ENCODE data around the gene RNF130. TPM values are rescaled to one million over a fixed set of nuclear protein-coding genes. Genes with fewer than 3 reads are reported as not detected.

RNF130 gene
- total and polyA plus RNA-seq, 2 donors from 2014 or later: 73.9 to 88.1 TPM

- intact Hi-C loops (cut with DNase I): no loop called here
These were observed 9.1 kb upstream of the RNF130 start for GRCh38 chr5:180080486-180081280.

GRCh38 chr5:180079702-180080466 is 8.3 kb upstream of the RNF130 start:
- Histone ChIP-seq H3K9me3 (ENCODE audit: control insufficient read depth in 2 of 3, insufficient read depth in 1 of 3, low read length in 3 of 3) (no peaks in the 10 kb centered on the region), H3K4me1 (ENCODE audit: control insufficient read depth in 2 of 3, insufficient read depth in 2 of 3, low read depth in 1 of 3, low read length in 3 of 3) (no peaks in the 10 kb centered on the region), H3K27ac (ENCODE audit: low read depth in 2 of 2, low read length in 2 of 2) (no peak overlapping the region), H3K9ac (ENCODE audit: low read length in 3 of 3) (no peak overlapping the region), H3K27me3 (ENCODE audit: control insufficient read depth, insufficient read depth, low read length) (no peaks in the 10 kb centered on the region), H3K4me3 (ENCODE audit: low read length in 3 of 3) (no peak overlapping the region), H3K36me3 (ENCODE audit: control insufficient read depth in 2 of 3, insufficient read depth in 3 of 3, low read length in 3 of 3) (no peaks in the 10 kb centered on the region)
- DNase-seq (no peak), FAIRE-seq (no peak)
- TF ChIP-seq, protein P1, sequence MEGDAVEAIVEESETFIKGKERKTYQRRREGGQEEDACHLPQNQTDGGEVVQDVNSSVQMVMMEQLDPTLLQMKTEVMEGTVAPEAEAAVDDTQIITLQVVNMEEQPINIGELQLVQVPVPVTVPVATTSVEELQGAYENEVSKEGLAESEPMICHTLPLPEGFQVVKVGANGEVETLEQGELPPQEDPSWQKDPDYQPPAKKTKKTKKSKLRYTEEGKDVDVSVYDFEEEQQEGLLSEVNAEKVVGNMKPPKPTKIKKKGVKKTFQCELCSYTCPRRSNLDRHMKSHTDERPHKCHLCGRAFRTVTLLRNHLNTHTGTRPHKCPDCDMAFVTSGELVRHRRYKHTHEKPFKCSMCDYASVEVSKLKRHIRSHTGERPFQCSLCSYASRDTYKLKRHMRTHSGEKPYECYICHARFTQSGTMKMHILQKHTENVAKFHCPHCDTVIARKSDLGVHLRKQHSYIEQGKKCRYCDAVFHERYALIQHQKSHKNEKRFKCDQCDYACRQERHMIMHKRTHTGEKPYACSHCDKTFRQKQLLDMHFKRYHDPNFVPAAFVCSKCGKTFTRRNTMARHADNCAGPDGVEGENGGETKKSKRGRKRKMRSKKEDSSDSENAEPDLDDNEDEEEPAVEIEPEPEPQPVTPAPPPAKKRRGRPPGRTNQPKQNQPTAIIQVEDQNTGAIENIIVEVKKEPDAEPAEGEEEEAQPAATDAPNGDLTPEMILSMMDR (IDR thresholded peaks at IDR 0.05; ENCODE audit: borderline replicate concordance, extremely low read depth, insufficient read depth): no peak
- intact Hi-C loops (cut with DNase I): no loop called here

More at GRCh38 chr5:180080486-180081280, 9.1 kb upstream of the RNF130 start:
- DNase-seq: no peak
- Histone ChIP-seq H3K9me3 (ENCODE audit: control insufficient read depth in 2 of 3, insufficient read depth in 1 of 3, low read length in 3 of 3) (no peaks in the 10 kb centered on the region), H3K9ac (ENCODE audit: low read length in 3 of 3) (no peak overlapping the region), H3K27me3 (ENCODE audit: control insufficient read depth, insufficient read depth, low read length) (no peaks in the 10 kb centered on the region), H3K4me1 (ENCODE audit: control insufficient read depth in 2 of 3, insufficient read depth in 2 of 3, low read depth in 1 of 3, low read length in 3 of 3) (peaks cover 0 to 2% (median 0%) of the 10 kb centered on the region in 3 donors), H3K27ac (ENCODE audit: low read depth in 2 of 2, low read length in 2 of 2) (no peak overlapping the region), H3K36me3 (ENCODE audit: control insufficient read depth in 2 of 3, insufficient read depth in 3 of 3, low read length in 3 of 3) (no peaks in the 10 kb centered on the region), H3K4me3 (ENCODE audit: low read length in 3 of 3) (no peak overlapping the region)
- TF ChIP-seq, protein P1 (IDR thresholded peaks at IDR 0.05; ENCODE audit: borderline replicate concordance, extremely low read depth, insufficient read depth): no peak
- FAIRE-seq: no peak

DNA sequence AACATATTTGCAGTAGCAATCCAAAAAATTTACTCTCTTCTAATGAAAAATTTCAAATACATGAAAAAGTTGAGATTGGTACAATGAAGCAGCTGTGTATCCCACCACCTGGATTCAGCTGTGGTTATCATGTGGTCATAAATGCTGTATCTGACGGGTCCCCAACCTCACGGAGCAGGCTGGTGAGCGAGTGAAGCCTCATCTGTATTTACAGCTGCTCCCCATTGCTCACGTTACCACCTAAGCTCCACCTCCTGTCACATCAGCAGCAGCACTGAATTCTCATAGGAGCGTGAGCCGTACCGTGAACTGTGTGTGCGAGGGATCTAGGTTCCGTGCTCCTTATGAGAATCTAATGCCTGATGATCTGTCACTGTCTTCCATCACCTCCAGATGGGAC is 6.8 kb upstream of the RNF130 start:
- Histone ChIP-seq H3K4me3 (ENCODE audit: low read length in 3 of 3) (no peak overlapping the region), H3K9ac (ENCODE audit: low read length in 3 of 3) (no peak overlapping the region), H3K4me1 (ENCODE audit: control insufficient read depth in 2 of 3, insufficient read depth in 2 of 3, low read depth in 1 of 3, low read length in 3 of 3) (no peaks in the 10 kb centered on the region), H3K9me3 (ENCODE audit: control insufficient read depth in 2 of 3, insufficient read depth in 1 of 3, low read length in 3 of 3) (no peaks in the 10 kb centered on the region), H3K27me3 (ENCODE audit: control insufficient read depth, insufficient read depth, low read length) (no peaks in the 10 kb centered on the region), H3K27ac (ENCODE audit: low read depth in 2 of 2, low read length in 2 of 2) (no peak overlapping the region), H3K36me3 (ENCODE audit: control insufficient read depth in 2 of 3, insufficient read depth in 3 of 3, low read length in 3 of 3) (no peaks in the 10 kb centered on the region)
- intact Hi-C loops (cut with DNase I): no loop called here
- FAIRE-seq: no peak
- no peak for DNase-seq
- TF ChIP-seq, protein P1 (IDR thresholded peaks at IDR 0.05; ENCODE audit: borderline replicate concordance, extremely low read depth, insufficient read depth): no peak
